NB4 (cell line): Measurements from ENCODE around the gene LRRC7.
A peak's percentile ranks its signal among the peaks of the same experiment; 100 is the strongest.

Source experiments
- DNase-seq: peaks from one replicate; pipeline ENCODE4 v3.0.0; 2010; ENCODE audit warnings: low read depth
- H3K4me3 ChIP-seq: one replicate; pipeline ENCODE4 v1.5.1; 2011; ENCODE audit warnings: mild to moderate bottlenecking, low read depth, low read length, moderate library complexity
- MYC ChIP-seq: IDR thresholded peaks from 2 replicates; pipeline ENCODE4 v1.6.1; 2011; ENCODE audit warnings: low read depth, low read length
- POLR2A ChIP-seq: IDR thresholded peaks from 2 replicates; pipeline ENCODE4 v1.6.1; 2011; ENCODE audit warnings: mild to moderate bottlenecking; ENCODE audit not compliant: insufficient read length; ENCODE audit errors: extremely low read depth
- TF ChIP-seq, protein P1 (sequence below): IDR thresholded peaks from 2 replicates; pipeline ENCODE4 v1.6.1; 2011; ENCODE audit warnings: low read depth, low read length
- TF ChIP-seq, protein P2 (sequence below): IDR thresholded peaks from one replicate; pipeline ENCODE4 v1.5.1; 2012; ENCODE audit warnings: low read depth, low read length

LRRC7 gene

DNA sequence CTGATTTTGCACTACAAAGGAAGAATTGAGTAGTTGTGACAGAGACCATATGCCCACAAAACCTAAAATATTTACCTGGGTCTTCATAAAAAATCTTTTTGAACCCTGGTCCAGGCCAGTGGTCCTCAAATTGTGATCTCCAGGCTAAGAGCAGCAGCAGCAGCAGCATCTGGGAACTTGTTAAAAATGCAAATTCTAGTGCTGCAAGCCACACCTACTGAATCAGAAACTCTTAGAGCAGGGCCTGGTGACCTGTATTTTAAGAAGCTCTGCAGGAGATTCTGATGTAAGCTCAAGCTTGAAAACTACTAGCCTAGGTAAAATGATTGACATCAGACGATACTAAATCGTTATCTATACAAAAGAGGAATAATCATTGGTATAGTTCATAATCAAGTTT, 112.2 kb downstream of the LRRC7 start:
- no peak overlapping the region for H3K4me3 ChIP-seq
- no peak for DNase-seq
- TF ChIP-seq MYC (no peak), POLR2A (no peak)
- TF ChIP-seq, protein P1, sequence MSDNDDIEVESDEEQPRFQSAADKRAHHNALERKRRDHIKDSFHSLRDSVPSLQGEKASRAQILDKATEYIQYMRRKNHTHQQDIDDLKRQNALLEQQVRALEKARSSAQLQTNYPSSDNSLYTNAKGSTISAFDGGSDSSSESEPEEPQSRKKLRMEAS: no peak
- TF ChIP-seq, protein P2, sequence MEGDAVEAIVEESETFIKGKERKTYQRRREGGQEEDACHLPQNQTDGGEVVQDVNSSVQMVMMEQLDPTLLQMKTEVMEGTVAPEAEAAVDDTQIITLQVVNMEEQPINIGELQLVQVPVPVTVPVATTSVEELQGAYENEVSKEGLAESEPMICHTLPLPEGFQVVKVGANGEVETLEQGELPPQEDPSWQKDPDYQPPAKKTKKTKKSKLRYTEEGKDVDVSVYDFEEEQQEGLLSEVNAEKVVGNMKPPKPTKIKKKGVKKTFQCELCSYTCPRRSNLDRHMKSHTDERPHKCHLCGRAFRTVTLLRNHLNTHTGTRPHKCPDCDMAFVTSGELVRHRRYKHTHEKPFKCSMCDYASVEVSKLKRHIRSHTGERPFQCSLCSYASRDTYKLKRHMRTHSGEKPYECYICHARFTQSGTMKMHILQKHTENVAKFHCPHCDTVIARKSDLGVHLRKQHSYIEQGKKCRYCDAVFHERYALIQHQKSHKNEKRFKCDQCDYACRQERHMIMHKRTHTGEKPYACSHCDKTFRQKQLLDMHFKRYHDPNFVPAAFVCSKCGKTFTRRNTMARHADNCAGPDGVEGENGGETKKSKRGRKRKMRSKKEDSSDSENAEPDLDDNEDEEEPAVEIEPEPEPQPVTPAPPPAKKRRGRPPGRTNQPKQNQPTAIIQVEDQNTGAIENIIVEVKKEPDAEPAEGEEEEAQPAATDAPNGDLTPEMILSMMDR: no peak

DNA sequence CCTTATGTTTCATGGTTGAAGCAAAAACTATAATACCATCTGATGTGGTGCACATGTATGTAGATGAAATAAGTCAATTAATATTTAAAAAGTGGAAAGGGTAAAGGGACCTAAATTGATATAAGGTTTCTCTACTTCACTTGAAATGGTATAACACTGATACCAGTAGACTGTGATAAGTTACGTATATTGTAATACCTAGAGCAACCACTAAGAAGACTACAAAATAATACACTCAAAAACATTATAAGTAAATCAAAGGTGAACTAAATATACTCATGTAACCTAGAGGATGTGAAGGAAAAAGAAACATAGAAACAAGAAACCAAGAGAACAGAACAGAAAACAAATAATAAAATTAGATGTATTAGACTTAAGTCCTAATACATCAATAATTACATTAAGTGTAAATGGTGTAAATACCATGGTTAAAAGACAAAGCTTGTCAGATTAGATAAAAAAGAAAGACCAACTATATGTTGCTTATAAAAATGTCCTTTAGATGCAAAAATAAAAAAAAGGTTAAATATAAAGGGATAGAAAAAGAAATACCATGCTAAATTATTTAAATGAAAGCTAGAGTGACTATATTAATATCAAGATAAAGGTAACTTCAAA, 118.8 kb downstream of the LRRC7 start:
- H3K4me3 ChIP-seq: no peak overlapping the region
- DNase-seq: no peak
- TF ChIP-seq POLR2A (no peak), MYC (no peak)
- TF ChIP-seq, protein P1: no peak
- TF ChIP-seq, protein P2: no peak

DNA sequence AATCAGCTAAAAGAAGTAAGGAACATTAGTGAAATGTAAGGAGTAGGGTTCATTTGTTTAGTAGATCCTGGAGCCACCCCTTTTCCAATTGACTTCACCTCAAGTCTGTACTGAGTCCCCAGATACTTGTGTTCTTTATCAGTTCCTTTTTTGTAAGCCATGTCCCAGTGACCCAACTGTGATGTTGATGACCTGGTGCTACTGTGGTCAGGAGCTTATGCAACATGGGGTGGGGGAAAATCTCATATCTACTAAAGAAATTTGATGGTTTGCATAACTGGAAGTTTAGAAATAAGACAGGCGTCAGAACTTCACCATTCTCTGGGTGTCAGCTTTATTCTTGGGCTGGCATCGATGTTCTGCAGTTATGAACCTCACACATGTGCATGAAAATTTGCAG, 120.5 kb downstream of the LRRC7 start:
- peak; percentile 53 for DNase-seq
- H3K4me3 ChIP-seq: no peak overlapping the region
- TF ChIP-seq, protein P2: no peak

DNA sequence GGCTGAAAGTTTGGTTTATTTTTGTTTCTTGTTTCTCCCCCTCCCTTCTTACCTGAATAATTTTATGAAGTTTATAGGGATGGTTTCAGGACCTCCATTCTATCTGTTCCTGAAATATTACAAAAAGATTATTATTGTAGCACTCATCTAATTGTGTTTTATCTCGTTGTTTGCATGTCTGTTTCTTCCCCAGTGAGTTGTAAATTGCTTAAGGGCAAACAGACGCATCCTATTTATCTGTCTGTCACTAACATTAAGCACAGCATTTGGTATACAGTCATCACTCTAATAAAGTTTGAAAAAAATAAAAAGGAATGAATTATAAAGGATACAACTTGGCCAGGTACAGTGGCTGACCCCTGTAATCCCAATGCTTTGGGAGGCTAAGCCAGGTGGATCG, 123.5 kb downstream of the LRRC7 start:
- H3K4me3 ChIP-seq: no peak overlapping the region
- TF ChIP-seq POLR2A: no peak
- no peak for TF ChIP-seq MYC
- TF ChIP-seq, protein P2: no peak
- TF ChIP-seq, protein P1: no peak
- no peak for DNase-seq

DNA sequence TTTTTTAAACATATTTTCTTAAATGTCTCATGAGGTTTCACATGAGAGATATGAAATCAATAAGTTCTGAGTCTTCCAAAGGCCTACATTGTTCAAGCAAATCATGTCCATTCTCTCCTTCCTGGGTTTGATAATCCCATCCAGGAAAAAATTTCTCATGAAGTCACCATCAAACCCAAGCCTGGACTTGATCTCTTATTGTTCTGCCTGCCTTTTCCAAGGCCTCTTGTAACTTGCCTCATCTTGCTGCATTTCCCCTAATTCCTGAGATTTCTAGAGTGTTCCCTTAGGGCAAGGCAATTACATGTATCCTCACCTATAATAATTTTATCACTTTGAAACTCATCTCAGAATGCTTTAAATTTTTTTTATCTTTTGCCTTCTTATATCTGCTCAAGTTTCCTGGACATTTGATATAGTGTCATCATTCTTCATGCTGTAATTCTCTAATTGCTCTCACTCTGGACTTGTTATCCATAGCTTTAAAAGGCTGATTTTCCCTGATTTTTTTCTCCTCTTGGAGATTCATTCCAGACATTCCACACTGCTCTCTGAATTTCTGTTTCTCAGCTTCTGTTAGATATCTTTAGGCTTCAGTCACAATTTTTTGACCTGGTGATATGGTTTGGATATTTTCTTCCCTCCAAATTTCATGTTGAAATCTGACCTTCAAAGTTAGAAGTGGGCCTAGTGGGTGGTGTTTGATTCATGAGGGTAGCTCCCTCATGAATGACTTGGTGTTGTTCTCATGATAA, 126.4 kb downstream of the LRRC7 start:
- no peak overlapping the region for H3K4me3 ChIP-seq
- TF ChIP-seq POLR2A: no peak
- TF ChIP-seq, protein P2: no peak
- no peak for DNase-seq

DNA sequence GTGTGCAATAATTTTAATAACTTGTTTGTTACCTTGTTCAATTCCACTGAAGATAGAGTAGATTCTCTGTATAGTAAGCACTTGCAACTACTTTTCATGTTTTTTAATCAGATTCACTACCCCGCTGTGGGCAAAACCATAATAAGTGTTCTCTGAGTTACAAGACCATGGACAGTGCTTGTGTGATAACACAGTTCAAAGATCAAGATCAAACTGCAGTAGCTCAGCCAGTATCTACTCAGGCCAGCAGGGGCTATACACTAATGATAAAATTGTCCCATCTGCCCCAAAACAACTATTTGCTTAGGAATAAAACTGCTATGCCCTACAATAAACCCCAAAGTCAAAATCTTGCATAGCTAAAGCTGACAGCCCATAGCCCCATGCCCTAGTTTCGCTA, 129.6 kb downstream of the LRRC7 start:
- no peak overlapping the region for H3K4me3 ChIP-seq
- TF ChIP-seq MYC (no peak), POLR2A (no peak)
- TF ChIP-seq, protein P1: no peak
- TF ChIP-seq, protein P2: no peak
- DNase-seq: no peak
